GM23338 (cell line): ENCODE measurements around the gene PLIN5. TPM values are rescaled to one million over a fixed set of nuclear protein-coding genes. Genes with fewer than 3 reads are reported as not detected.

Experiments
- ATAC-seq: fragments of 200-7000 bp; cut with Tn5 transposase; 3 replicates; pipeline ENCODE4 v1.9.1; 2020
- DNase-seq: peaks from one replicate; pipeline ENCODE4 v3.0.0-alpha.2; 2015; ENCODE audit warnings: low spot score
- H2AFZ ChIP-seq: fragments of 200-600 bp; sonication (generic); 2 replicates; pipeline ENCODE4 v1.8.0; 2016; ENCODE audit warnings: antibody characterized with exemption, mild to moderate bottlenecking, moderate library complexity
- H3F3A ChIP-seq: fragments of 200-600 bp; sonication (generic); replicated peaks from 2 replicates; pipeline ENCODE4 v1.8.0; 2017; ENCODE audit warnings: antibody characterized with exemption, mixed run types, low read depth
- H3K27ac ChIP-seq: fragments of 200-600 bp; sonication (generic); 2 replicates; pipeline ENCODE4 v1.6.1; 2016; ENCODE audit warnings: low read depth
- H3K27me3 ChIP-seq: fragments of 200-600 bp; sonication (generic); 2 replicates; pipeline ENCODE4 v1.8.0; 2016; ENCODE audit warnings: mild to moderate bottlenecking, mixed run types, moderate library complexity; ENCODE audit not compliant: insufficient read depth
- H3K36me3 ChIP-seq: fragments of 200-600 bp; sonication (generic); 2 replicates; pipeline ENCODE4 v1.8.0; 2016; ENCODE audit warnings: mild to moderate bottlenecking; ENCODE audit not compliant: insufficient read depth
- H3K4me1 ChIP-seq: fragments of 200-600 bp; sonication (generic); 2 replicates; pipeline ENCODE4 v1.8.0; 2016; ENCODE audit warnings: mild to moderate bottlenecking, moderate library complexity; ENCODE audit not compliant: insufficient read depth
- H3K4me2 ChIP-seq: fragments of 200-600 bp; sonication (generic); 2 replicates; pipeline ENCODE4 v1.7.1; 2017; ENCODE audit warnings: mixed run types
- H3K4me3 ChIP-seq: fragments of 200-600 bp; sonication (generic); 2 replicates; pipeline ENCODE4 v1.6.1; 2016; ENCODE audit warnings: mixed run types
- H3K79me2 ChIP-seq: fragments of 200-600 bp; sonication (generic); replicated peaks from 2 replicates; pipeline ENCODE4 v1.8.0; 2017; ENCODE audit warnings: mild to moderate bottlenecking; ENCODE audit not compliant: insufficient read depth
- H3K9me2 ChIP-seq: fragments of 200-600 bp; sonication (generic); 2 replicates; pipeline ENCODE4 v1.8.0; 2017; ENCODE audit not compliant: insufficient read depth
- H4K20me1 ChIP-seq: fragments of 200-600 bp; sonication (generic); replicated peaks from 2 replicates; pipeline ENCODE4 v1.8.0; 2017; ENCODE audit warnings: mild to moderate bottlenecking; ENCODE audit not compliant: insufficient read depth
- H3K27ac Mint-ChIP-seq: 2 replicates; pipeline ENCODE4 v1.8.0; 2020; ENCODE audit warnings: inconsistent platforms, mild to moderate bottlenecking, moderate library complexity, mixed read lengths
- H3K27me3 Mint-ChIP-seq: 3 replicates; pipeline ENCODE4 v1.8.0; 2022; ENCODE audit warnings: low read depth, mild to moderate bottlenecking, moderate library complexity, mixed read lengths, inconsistent platforms; ENCODE audit not compliant: insufficient read depth, poor library complexity
- H3K36me3 Mint-ChIP-seq: 3 replicates; pipeline ENCODE4 v1.8.0; 2021; ENCODE audit warnings: low read depth, mild to moderate bottlenecking, inconsistent platforms, moderate library complexity, mixed read lengths
- H3K4me1 Mint-ChIP-seq: 3 replicates; pipeline ENCODE4 v1.8.0; 2020; ENCODE audit warnings: mild to moderate bottlenecking, inconsistent platforms, mixed read lengths
- H3K4me3 Mint-ChIP-seq: 3 replicates; pipeline ENCODE4 v1.8.0; 2021; ENCODE audit warnings: moderate library complexity, mild to moderate bottlenecking, inconsistent platforms, mixed read lengths
- H3K9me3 Mint-ChIP-seq: 3 replicates; pipeline ENCODE4 v1.8.0; 2020; ENCODE audit warnings: moderate library complexity, mild to moderate bottlenecking, inconsistent platforms, mixed read lengths
- CREB1 ChIP-seq: fragments of 250-450 bp; sonication (Bioruptor Pico); IDR thresholded peaks from 2 replicates; pipeline ENCODE4 v1.5.0; 2020; ENCODE audit warnings: low read depth, mild to moderate bottlenecking, moderate library complexity
- EZH2 ChIP-seq: fragments of 200-600 bp; sonication (generic); IDR thresholded peaks from one replicate; pipeline ENCODE4 v1.8.0; 2017; ENCODE audit warnings: antibody characterized with exemption, mild to moderate bottlenecking, low read depth; ENCODE audit not compliant: unreplicated experiment
- EZH2phosphoT487 ChIP-seq: fragments of 200-600 bp; sonication (generic); IDR thresholded peaks from one replicate; pipeline ENCODE4 v1.8.1; 2018; ENCODE audit warnings: antibody characterized with exemption; ENCODE audit not compliant: unreplicated experiment
- JUNB ChIP-seq: IDR thresholded peaks from one replicate; pipeline ENCODE4 v1.6.1; 2016; ENCODE audit warnings: antibody characterized with exemption; ENCODE audit not compliant: unreplicated experiment
- REST ChIP-seq: IDR thresholded peaks from one replicate; pipeline ENCODE4 v1.6.1; 2018; ENCODE audit warnings: antibody characterized with exemption; ENCODE audit not compliant: unreplicated experiment
- STAT1 ChIP-seq: IDR thresholded peaks from one replicate; pipeline ENCODE4 v1.6.1; 2016; ENCODE audit warnings: antibody characterized with exemption; ENCODE audit not compliant: unreplicated experiment
- ZNF114 ChIP-seq: fragments of 250-450 bp; sonication (Bioruptor Pico); IDR thresholded peaks from 2 replicates; pipeline ENCODE4 v1.5.0; 2020; ENCODE audit warnings: mild to moderate bottlenecking, moderate library complexity
- ZNF331 ChIP-seq: fragments of 250-450 bp; sonication (Bioruptor Pico); IDR thresholded peaks from 2 replicates; pipeline ENCODE4 v1.5.0; 2020; ENCODE audit warnings: low read depth, mild to moderate bottlenecking, moderate library complexity
- ZNF462 ChIP-seq: fragments of 250-450 bp; sonication (Bioruptor Pico); IDR thresholded peaks from 2 replicates; pipeline ENCODE4 v1.5.0; 2020; ENCODE audit warnings: mild to moderate bottlenecking, moderate library complexity
- polyA plus RNA-seq: library from polyadenylated mRNA; unstranded; fragments of >200 nt; fragmentation: Nextera tagmentation; extraction: Ambion mirVana; gene quantifications from 2 replicates; pipeline ENCODE4 v1.2.1, GENCODE V29; 2016
- total RNA-seq: library from RNA; depleted of rRNA; stranded (reverse); fragments of >200 nt; shearing (Covaris generic); gene quantifications from 2 replicates; pipeline ENCODE4 v1.2.3, GENCODE V29; 2014
- TF ChIP-seq, protein P1 (sequence below), 2 experiments: fragments of 200-600 bp in 1 of 2; sonication (generic) in 1 of 2; conservative IDR thresholded peaks; 2 replicates each; pipeline versions ENCODE4 v1.5.1 to v1.6.1; 2016 to 2017; ENCODE audit warnings: antibody characterized with exemption in 2 of 2, low read depth in 2 of 2, mild to moderate bottlenecking in 2 of 2, moderate library complexity in 1 of 2
- TF ChIP-seq, protein P2 (sequence below): IDR thresholded peaks from 2 replicates; pipeline ENCODE4 v1.6.1; 2016; ENCODE audit warnings: antibody characterized with exemption

PLIN5 gene
- total and polyA plus RNA-seq, 2 experiments from 2014 or later, result 1.9 to 3.5 TPM

GRCh38 chr19:4571305-4571917 lies 36.4 kb upstream of the PLIN5 start (continued):
- TF ChIP-seq ZNF462 (CRISPR knock-in tag), result no peak
- TF ChIP-seq STAT1, result no peak
- TF ChIP-seq, protein P1, sequence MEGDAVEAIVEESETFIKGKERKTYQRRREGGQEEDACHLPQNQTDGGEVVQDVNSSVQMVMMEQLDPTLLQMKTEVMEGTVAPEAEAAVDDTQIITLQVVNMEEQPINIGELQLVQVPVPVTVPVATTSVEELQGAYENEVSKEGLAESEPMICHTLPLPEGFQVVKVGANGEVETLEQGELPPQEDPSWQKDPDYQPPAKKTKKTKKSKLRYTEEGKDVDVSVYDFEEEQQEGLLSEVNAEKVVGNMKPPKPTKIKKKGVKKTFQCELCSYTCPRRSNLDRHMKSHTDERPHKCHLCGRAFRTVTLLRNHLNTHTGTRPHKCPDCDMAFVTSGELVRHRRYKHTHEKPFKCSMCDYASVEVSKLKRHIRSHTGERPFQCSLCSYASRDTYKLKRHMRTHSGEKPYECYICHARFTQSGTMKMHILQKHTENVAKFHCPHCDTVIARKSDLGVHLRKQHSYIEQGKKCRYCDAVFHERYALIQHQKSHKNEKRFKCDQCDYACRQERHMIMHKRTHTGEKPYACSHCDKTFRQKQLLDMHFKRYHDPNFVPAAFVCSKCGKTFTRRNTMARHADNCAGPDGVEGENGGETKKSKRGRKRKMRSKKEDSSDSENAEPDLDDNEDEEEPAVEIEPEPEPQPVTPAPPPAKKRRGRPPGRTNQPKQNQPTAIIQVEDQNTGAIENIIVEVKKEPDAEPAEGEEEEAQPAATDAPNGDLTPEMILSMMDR (conservative IDR thresholded peaks at IDR 0.05; ENCODE audit: low read depth in 2 of 2), result no peak
- no peak for TF ChIP-seq EZH2phosphoT487
- TF ChIP-seq ZNF331 (CRISPR knock-in tag), result no peak
- no peak for TF ChIP-seq CREB1
- TF ChIP-seq JUNB, result no peak

DNA sequence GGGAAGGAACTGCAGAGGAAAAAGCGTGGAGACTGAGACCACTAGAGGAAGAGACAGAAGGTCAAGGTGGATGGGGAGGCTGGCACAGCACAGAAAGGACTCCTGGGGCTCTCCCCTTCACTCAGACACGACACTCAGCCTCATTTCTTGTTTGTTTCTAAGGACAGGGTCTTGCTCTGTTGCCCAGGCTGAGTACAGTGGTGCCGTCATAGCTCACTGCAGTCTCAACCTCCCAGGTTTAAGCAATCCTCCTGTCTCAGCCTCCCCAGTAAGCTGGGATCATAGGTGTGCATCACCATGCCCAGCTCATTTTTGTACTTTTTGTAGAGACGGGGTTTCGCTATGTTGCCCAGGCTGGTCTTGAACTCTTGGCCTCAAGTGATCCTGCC lies 35.9 kb upstream of the PLIN5 start:
- peaks cover 14% of the 10 kb centered on the region for H3K4me1 ChIP-seq
- peaks cover 16% of the 10 kb centered on the region for H3K4me1 Mint-ChIP-seq
- peaks cover 6% of the 10 kb centered on the region; the same call in 1 of the 2 replicates for H3K79me2 ChIP-seq
- H3K9me3 Mint-ChIP-seq, result no peaks in the 10 kb centered on the region
- no peak overlapping the region for H3K27ac ChIP-seq
- H2AFZ ChIP-seq, result no peak overlapping the region
- peaks cover 14% of the 10 kb centered on the region for H4K20me1 ChIP-seq
- H3F3A ChIP-seq, result peaks cover 11% of the 10 kb centered on the region; the same call in 1 of the 2 replicates
- no peak overlapping the region for H3K27ac Mint-ChIP-seq
- no peaks in the 10 kb centered on the region for H3K9me2 ChIP-seq
- H3K27me3 ChIP-seq, result no peaks in the 10 kb centered on the region
- H3K36me3 ChIP-seq, result no peaks in the 10 kb centered on the region
- ATAC-seq (no peak), DNase-seq (no peak)
- H3K4me3 ChIP-seq, result no peak overlapping the region
- no peaks in the 10 kb centered on the region for H3K36me3 Mint-ChIP-seq
- H3K4me2 ChIP-seq, result no peak overlapping the region
- no peak overlapping the region for H3K4me3 Mint-ChIP-seq
- H3K27me3 Mint-ChIP-seq, result peaks cover 8% of the 10 kb centered on the region
- TF ChIP-seq CREB1 (no peak), EZH2 (no peak), ZNF114 (CRISPR knock-in tag) (no peak), ZNF331 (CRISPR knock-in tag) (no peak), REST (no peak), JUNB (no peak), STAT1 (no peak)
- TF ChIP-seq, protein P2, sequence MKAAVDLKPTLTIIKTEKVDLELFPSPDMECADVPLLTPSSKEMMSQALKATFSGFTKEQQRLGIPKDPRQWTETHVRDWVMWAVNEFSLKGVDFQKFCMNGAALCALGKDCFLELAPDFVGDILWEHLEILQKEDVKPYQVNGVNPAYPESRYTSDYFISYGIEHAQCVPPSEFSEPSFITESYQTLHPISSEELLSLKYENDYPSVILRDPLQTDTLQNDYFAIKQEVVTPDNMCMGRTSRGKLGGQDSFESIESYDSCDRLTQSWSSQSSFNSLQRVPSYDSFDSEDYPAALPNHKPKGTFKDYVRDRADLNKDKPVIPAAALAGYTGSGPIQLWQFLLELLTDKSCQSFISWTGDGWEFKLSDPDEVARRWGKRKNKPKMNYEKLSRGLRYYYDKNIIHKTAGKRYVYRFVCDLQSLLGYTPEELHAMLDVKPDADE, result no peak
